Measurements from ENCODE around the gene RSPH1.

DNA sequence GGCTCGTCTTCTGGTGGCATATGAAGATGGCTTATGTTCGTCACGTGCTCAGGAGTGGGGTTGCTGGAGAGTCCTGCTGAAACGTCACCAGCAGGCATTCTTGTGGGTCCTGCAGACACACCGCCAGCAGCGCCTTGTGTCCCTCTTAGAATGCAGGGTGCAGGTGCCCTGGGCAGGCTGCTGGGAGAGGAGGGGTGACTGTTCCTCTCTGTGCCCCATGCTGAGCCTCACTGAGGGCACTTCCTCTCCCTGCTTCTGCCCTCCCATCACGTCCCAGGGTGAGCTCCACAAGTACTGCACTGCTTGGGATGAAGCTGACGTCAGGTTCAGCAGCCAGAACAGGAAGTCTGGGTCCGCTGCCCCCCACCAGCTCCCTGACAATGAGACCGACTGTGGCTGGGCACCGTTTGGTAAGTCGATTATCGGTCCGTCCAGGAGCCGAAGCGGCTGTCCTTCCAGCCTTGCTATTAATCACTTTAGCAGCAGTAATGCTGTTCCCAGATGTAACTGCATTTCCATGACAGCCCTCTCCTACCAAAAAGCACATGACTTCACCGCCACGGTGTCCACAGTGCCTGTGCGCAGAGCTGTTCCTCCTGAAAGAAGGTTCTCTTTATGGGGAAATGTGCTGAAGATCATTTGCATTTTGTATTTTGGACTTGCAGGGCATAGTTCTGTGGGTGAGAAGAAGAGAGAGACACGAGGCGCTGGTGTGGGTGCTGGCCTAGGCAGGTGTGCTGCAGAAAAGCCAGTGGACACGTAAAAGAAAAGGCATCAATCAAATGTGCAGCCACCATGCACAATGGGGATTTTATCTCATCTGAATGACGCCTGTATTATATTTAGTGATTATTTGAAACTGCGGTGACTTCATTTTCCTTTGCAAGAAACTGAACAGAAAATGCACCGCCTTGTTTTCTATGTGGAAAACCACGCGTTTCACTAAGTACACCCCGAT lies 38.7 kb upstream of the RSPH1 start:
- TF ChIP-seq YY1 (IDR thresholded peaks at IDR 0.05), result no peak
- TF ChIP-seq GABPA (IDR thresholded peaks at IDR 0.05 in 1 of 2, conservative IDR thresholded peaks at IDR 0.05 in 1 of 2), result no peak
- TF ChIP-seq, protein P1, sequence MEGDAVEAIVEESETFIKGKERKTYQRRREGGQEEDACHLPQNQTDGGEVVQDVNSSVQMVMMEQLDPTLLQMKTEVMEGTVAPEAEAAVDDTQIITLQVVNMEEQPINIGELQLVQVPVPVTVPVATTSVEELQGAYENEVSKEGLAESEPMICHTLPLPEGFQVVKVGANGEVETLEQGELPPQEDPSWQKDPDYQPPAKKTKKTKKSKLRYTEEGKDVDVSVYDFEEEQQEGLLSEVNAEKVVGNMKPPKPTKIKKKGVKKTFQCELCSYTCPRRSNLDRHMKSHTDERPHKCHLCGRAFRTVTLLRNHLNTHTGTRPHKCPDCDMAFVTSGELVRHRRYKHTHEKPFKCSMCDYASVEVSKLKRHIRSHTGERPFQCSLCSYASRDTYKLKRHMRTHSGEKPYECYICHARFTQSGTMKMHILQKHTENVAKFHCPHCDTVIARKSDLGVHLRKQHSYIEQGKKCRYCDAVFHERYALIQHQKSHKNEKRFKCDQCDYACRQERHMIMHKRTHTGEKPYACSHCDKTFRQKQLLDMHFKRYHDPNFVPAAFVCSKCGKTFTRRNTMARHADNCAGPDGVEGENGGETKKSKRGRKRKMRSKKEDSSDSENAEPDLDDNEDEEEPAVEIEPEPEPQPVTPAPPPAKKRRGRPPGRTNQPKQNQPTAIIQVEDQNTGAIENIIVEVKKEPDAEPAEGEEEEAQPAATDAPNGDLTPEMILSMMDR (IDR thresholded peaks at IDR 0.05; ENCODE audit: low read depth, low read length, missing input control), result no peak
- peak; percentile 8 for TF ChIP-seq SP1 (IDR thresholded peaks at IDR 0.05)
- no peak for TF ChIP-seq TAF1 (conservative IDR thresholded peaks at IDR 0.05)
